ENCODE measurements around the gene REL. TPM values are rescaled to one million over a fixed set of nuclear protein-coding genes. Genes with fewer than 3 reads are reported as not detected.
"Not testable (repeated sequence)": the region's sequence is repeated elsewhere in the genome, so short reads cannot be mapped to it uniquely, and the experiment has no call there.

The REL gene
- total RNA-seq, 6 experiments from 2014 or later, result 3.5 to 7.5 (median 5.0) TPM

GRCh38 chr2:60858897-60859311 is 22.5 kb upstream of the REL start:
- TF ChIP-seq CTCF (IDR thresholded peaks at IDR 0.05) (no peak), POLR2A (IDR thresholded peaks at IDR 0.05) (no peak)

GRCh38 chr2:60861736-60862135 is 19.6 kb upstream of the REL start:
- TF ChIP-seq CTCF (IDR thresholded peaks at IDR 0.05), result no peak
- TF ChIP-seq POLR2A (IDR thresholded peaks at IDR 0.05), result no peak
- Histone ChIP-seq H3K4me1 (no peaks in the 10 kb centered on the region), H3K36me3 (no peaks in the 10 kb centered on the region), H3K27me3 (no peaks in the 10 kb centered on the region), H3K9me3 (no peaks in the 10 kb centered on the region), H3K4me3 (no peak overlapping the region), H3K27ac (no peak overlapping the region)
- WGBS (ENCODE audit: insufficient coverage, low coverage, low lambda C conversion rate, missing lambda C conversion rate), result 89% methylated on average over 4 of the region's 5 CpGs
- intact Hi-C loops (cut with DNase I), result no loop called here
- no peak for DNase-seq
- ATAC-seq, result no peak

More at GRCh38 chr2:60858897-60859311, 22.5 kb upstream of the REL start:
- intact Hi-C loops (cut with DNase I), result no loop called here
- Histone ChIP-seq H3K36me3 (no peaks in the 10 kb centered on the region), H3K27ac (no peak overlapping the region), H3K4me1 (no peaks in the 10 kb centered on the region), H3K9me3 (no peaks in the 10 kb centered on the region), H3K27me3 (no peaks in the 10 kb centered on the region), H3K4me3 (no peak overlapping the region)
- 83% methylated on average over 1 of the region's 3 CpGs for WGBS (ENCODE audit: insufficient coverage, low coverage, low lambda C conversion rate, missing lambda C conversion rate)
- ATAC-seq (no peak), DNase-seq (no peak)

GRCh38 chr2:60862642-60863041 is 18.7 kb upstream of the REL start:
- Histone ChIP-seq H3K27ac (no peak overlapping the region), H3K27me3 (no peaks in the 10 kb centered on the region), H3K4me3 (no peak overlapping the region), H3K9me3 (no peaks in the 10 kb centered on the region), H3K4me1 (peaks cover 0 to 4% (median 0%) of the 10 kb centered on the region in 4 donors), H3K36me3 (no peaks in the 10 kb centered on the region)
- intact Hi-C loops (cut with DNase I), result no loop called here
- TF ChIP-seq POLR2A (IDR thresholded peaks at IDR 0.05), result no peak
- TF ChIP-seq CTCF (IDR thresholded peaks at IDR 0.05), result no peak
- DNase-seq (no peak), ATAC-seq (no peak)
- WGBS (ENCODE audit: insufficient coverage, low coverage, low lambda C conversion rate, missing lambda C conversion rate), result 86% methylated on average over 1 of the region's 1 CpG

GRCh38 chr2:60865361-60865760 is 16.0 kb upstream of the REL start:
- ATAC-seq; H3K27me3 ChIP-seq; H3K4me1 ChIP-seq; H3K36me3 ChIP-seq; DNase-seq; H3K27ac ChIP-seq; H3K4me3 ChIP-seq; H3K9me3 ChIP-seq; intact Hi-C loops (cut with DNase I): not testable (repeated sequence)
- WGBS (ENCODE audit: insufficient coverage, low coverage, low lambda C conversion rate, missing lambda C conversion rate), result 79% methylated on average over 3 of the region's 3 CpGs

- no peak for TF ChIP-seq POLR2A (IDR thresholded peaks at IDR 0.05)
- no peak for TF ChIP-seq CTCF (IDR thresholded peaks at IDR 0.05)
- no peak for ATAC-seq
- H3K9me3 ChIP-seq, result no peaks in the 10 kb centered on the region
- peaks cover 0 to 5% (median 0%) of the 10 kb centered on the region in 4 donors for H3K4me1 ChIP-seq
- H3K27ac ChIP-seq, result peak overlapping the region in 1 of 3 donors; percentile 22
- DNase-seq, result no peak
- WGBS (ENCODE audit: insufficient coverage, low coverage, low lambda C conversion rate, missing lambda C conversion rate), result 70% methylated on average over 2 of the region's 3 CpGs
- intact Hi-C loops (cut with DNase I), result no loop called here
- H3K36me3 ChIP-seq, result no peaks in the 10 kb centered on the region
- no peak overlapping the region for H3K4me3 ChIP-seq
- H3K27me3 ChIP-seq, result no peaks in the 10 kb centered on the region
Measured at GRCh38 chr2:60867007-60867406, 14.4 kb upstream of the REL start.
